IgD-negative memory B cell (primary cell): ENCODE measurements around the gene BSN. TPM values are rescaled to one million over a fixed set of nuclear protein-coding genes. Genes with fewer than 3 reads are reported as not detected.

Source experiments
- H3K27ac Mint-ChIP-seq, 3 donors: one replicate each; pipeline ENCODE4 v1.8.0; 2020 to 2022; ENCODE audit warnings: mild to moderate bottlenecking in 3 of 3, mixed read lengths in 3 of 3, moderate library complexity in 1 of 3
- H3K27me3 Mint-ChIP-seq: one replicate; pipeline ENCODE4 v1.8.0; 2021; ENCODE audit warnings: mixed read lengths
- H3K36me3 Mint-ChIP-seq: one replicate; pipeline ENCODE4 v1.8.0; 2020; ENCODE audit warnings: mild to moderate bottlenecking, mixed read lengths
- H3K4me1 Mint-ChIP-seq, 3 donors: one replicate each; pipeline ENCODE4 v1.8.0; 2020 to 2022; ENCODE audit warnings: mixed read lengths in 3 of 3, mild to moderate bottlenecking in 1 of 3
- H3K4me3 Mint-ChIP-seq, 4 donors: one replicate each; pipeline ENCODE4 v1.8.0; 2020 to 2022; ENCODE audit warnings: mild to moderate bottlenecking in 4 of 4, mixed read lengths in 4 of 4, moderate library complexity in 3 of 4
- H3K9me3 Mint-ChIP-seq, 3 donors: one replicate each; pipeline ENCODE4 v1.8.0; 2020 to 2021; ENCODE audit warnings: mixed read lengths in 3 of 3, mild to moderate bottlenecking in 1 of 3
- polyA plus RNA-seq: library from polyadenylated mRNA; unstranded; fragments of 300-500 nt; fragmentation: Illumina TruSeq; gene quantifications from one replicate; pipeline ENCODE4 v1.2.3, GENCODE V29; 2021

Gene BSN
- polyA plus RNA-seq, 1 donor from 2014 or later = 0.05 TPM

DNA sequence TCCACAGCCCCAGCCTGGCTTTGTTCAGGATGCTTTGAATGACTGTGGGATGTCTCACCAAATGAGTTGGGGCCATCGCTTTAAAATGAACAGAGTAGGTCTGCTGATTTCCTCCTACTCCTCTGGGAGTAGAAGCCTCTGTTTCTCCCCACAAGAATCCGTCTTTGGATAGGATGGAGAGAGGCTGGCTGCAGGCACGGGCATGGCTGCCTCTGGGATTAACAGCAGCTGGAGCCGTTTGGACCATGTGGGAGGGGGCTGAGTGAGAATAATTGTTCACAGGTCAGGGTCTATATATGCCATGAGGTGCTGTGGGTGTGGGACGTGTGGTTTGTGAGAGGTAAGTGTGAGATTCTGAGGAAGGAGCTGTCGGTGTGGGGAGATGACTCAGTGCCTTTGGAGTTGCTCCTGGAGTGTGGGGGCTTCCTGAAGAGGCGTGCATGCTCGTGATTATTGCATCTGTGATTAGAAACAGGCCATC, 71.9 kb downstream of the BSN start:
- Mint-ChIP-seq H3K9me3 (no peaks in the 10 kb centered on the region), H3K27ac (no peak overlapping the region), H3K4me1 (peaks cover 0 to 2% (median 0%) of the 10 kb centered on the region in 3 donors), H3K27me3 (peaks cover 3% of the 10 kb centered on the region), H3K36me3 (no peaks in the 10 kb centered on the region), H3K4me3 (no peak overlapping the region)

DNA sequence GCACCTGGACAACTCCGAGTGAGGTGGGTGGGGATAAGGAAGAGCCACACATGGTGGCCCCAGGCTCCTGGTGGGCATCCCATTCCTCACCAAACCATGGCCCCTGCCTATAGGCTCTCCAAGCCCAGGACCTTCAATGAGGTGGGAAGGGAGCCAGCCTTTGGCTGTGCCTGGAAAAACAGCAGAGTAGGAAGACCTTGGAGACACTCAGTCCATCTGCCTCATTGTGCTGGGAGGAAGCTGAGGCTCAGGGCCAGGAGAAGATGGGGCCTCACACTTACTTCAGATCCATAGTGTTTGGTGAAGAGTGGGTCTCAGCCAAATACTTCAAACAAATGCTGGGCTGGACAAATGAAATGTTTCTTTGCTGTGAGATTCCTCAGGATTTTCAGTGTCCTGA, 72.5 kb downstream of the BSN start:
- H3K4me3 Mint-ChIP-seq = no peak overlapping the region
- peaks cover 2% of the 10 kb centered on the region for H3K27me3 Mint-ChIP-seq
- H3K36me3 Mint-ChIP-seq = no peaks in the 10 kb centered on the region

DNA sequence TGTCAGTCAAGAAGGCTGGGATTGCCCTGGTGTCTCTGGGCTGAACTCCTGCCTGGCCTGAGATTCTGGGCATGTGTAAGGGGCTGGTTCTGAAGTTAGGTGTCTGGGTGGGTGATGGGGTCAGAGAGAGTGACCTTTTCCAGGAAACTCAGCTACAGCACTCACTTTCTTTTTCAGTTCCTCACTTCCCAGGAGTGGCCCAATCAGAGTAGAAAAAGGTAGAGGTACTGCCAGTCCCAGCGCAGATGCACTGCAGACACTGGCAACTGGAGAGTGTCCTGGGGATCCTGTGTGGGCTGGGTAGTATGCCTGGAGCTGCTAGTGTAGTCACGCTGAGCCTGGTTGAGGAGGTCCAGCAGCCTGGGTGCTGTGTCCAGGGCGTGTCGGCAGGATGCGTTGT, 73.4 kb downstream of the BSN start:
- Mint-ChIP-seq H3K9me3 (peaks cover 0 to 7% (median 6%) of the 10 kb centered on the region in 3 donors), H3K4me1 (peaks cover 0 to 2% (median 0%) of the 10 kb centered on the region in 3 donors), H3K27me3 (peaks cover 6% of the 10 kb centered on the region), H3K27ac (no peak overlapping the region), H3K4me3 (no peak overlapping the region), H3K36me3 (no peaks in the 10 kb centered on the region)

More for the DNA sequence above, 72.5 kb downstream of the BSN start:
- Mint-ChIP-seq H3K27ac (no peak overlapping the region), H3K9me3 (peaks cover 0 to 3% (median 1%) of the 10 kb centered on the region in 3 donors), H3K4me1 (peaks cover 0 to 2% (median 0%) of the 10 kb centered on the region in 3 donors)

DNA sequence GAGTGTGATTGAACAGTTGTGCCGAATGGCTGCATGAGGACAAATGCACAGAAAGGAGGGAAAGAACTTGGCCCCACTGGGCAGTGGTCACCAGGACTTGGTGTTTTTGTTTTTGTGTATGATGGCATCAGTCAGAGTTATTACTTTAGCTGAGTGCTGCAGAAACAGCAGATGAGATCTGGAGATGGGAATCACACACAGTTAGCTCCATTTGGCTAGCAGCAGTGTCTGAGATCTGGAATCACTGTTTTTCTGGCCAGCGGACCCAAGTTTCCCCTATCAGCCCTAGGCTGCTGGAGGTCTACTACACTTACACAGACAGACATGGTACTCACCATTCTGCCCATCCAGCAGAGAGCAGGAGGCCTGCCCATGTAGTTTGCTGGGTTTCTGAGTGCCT, 74.0 kb downstream of the BSN start:
- no peak overlapping the region for H3K27ac Mint-ChIP-seq
- H3K36me3 Mint-ChIP-seq = no peaks in the 10 kb centered on the region
- H3K27me3 Mint-ChIP-seq = peaks cover 6% of the 10 kb centered on the region
- peaks cover 0 to 7% (median 7%) of the 10 kb centered on the region in 3 donors for H3K9me3 Mint-ChIP-seq
- H3K4me3 Mint-ChIP-seq = no peak overlapping the region
- peaks cover 0 to 2% (median 0%) of the 10 kb centered on the region in 3 donors for H3K4me1 Mint-ChIP-seq

DNA sequence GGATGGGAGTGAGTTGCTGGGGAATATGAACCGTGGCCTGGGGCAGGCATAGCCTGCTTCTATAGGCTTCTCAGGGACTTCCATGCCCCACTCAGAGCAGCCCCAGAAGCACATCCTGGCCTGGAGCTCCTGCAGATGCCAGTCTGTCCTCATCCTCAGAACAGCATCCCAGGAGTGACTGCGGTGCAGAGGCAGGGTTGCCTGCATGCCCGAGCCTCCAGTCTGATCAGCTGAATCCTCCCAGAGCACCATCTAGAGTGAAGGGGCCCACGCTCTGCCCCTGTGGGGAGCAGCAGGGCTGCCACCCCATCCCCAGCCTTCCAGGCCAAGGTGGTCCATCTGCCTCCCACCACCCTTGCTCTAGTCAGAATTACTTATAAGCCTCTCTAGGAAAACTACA, 75.2 kb downstream of the BSN start:
- Mint-ChIP-seq H3K4me1 (peaks cover 0 to 4% (median 0%) of the 10 kb centered on the region in 3 donors), H3K36me3 (no peaks in the 10 kb centered on the region), H3K27ac (no peak overlapping the region), H3K4me3 (no peak overlapping the region), H3K9me3 (peaks cover 0 to 7% (median 7%) of the 10 kb centered on the region in 3 donors), H3K27me3 (peaks cover 6% of the 10 kb centered on the region)

DNA sequence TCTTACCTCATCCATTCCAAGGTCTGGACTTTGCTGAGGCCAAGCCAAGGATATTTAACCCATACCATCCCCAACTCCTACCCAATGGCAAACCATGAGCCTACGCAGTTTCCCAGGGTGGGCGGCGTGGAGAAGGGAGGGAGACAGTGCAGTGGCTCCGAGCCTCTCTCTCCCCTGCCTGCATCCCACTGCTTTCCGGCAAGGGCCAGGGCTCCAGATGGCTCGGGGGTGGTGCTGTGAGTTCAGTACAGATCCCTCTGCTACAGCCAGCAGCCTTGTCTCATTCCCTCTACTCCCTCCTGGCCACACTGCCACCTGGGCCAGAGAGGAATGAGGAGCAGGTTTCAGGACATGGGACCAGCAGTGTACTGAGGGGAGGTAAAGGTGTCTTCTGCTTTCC, 75.6 kb downstream of the BSN start:
- Mint-ChIP-seq H3K36me3 (no peaks in the 10 kb centered on the region), H3K27me3 (peaks cover 6% of the 10 kb centered on the region), H3K27ac (no peak overlapping the region), H3K4me3 (no peak overlapping the region), H3K4me1 (peaks cover 0 to 4% (median 0%) of the 10 kb centered on the region in 3 donors), H3K9me3 (peaks cover 0 to 7% (median 7%) of the 10 kb centered on the region in 3 donors)

DNA sequence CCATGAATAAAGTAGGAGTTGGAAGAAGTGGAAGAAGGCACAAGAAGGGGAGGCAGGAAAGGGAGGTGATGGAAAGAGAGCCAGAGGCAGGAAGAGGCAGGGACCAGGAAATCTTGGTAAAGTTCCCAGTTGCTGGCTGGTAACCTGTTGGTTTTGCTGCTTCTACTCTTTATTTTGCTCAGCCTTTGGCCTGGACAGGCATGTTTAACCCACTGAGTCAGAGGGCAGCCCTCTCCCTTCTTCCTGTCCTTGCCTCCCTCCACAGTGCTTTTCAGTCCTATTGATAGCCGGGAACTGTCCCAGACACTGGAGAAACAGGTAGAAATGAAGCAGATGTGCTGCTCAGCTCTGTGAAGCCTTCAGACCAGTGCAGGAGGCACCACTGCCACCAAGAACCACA, 76.5 kb downstream of the BSN start:
- Mint-ChIP-seq H3K4me1 (peaks cover 0 to 4% (median 0%) of the 10 kb centered on the region in 3 donors), H3K36me3 (no peaks in the 10 kb centered on the region), H3K27ac (no peak overlapping the region), H3K9me3 (peaks cover 0 to 7% (median 7%) of the 10 kb centered on the region in 3 donors), H3K27me3 (peaks cover 6% of the 10 kb centered on the region), H3K4me3 (no peak overlapping the region)

DNA sequence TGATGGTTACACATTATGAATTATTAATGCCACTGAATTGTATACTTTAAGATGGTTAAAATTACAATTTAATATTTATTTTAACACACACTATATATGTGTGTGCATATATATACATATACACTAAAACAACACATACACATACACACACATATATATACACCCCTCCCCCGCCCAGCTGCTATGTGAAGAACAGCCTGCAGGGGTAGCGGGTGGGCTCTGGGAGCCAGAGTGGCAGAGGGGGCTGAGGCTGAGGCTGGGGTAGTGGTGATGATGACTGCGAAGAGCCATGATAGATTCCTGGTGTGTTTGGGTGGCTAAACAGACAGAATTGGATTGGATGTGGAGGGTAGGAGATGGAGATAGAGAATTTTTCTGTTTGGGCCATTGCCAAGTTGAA, 80.5 kb downstream of the BSN start:
- no peaks in the 10 kb centered on the region for H3K36me3 Mint-ChIP-seq

DNA sequence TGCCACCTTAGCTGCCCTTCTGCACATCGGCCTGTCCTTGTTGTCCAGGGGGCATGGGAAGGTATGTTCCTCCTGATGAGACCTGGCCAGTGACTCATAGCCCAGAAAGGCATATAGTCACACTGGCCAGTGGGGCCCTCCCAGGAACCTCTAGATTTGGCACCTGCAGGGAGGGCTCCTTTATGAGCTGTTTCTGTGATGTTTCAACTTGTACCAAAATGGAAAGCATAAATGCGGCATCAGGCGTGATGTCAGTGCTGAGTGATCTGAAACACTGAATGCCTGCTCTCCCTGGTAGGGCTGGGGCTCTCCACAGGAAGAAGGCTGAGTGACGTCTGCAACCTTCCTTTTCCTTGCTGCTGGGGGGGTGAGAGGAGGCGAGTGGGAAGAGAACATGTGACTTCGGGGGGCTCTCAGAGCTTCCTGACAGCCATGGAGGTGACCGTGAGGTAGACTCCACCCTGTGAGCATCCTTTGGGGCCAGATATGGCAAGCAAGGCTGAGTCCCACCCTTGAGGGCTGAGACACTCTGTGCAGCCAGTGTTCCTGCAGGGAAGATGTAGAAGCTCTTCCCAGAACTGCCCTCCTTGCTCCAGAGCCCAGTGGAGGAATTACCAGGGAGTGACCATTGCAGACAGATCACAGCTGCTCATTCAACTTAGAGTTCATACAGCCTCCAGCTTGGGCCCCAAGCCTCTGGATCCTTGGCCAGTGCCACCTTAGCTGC, 82.8 kb downstream of the BSN start:
- Mint-ChIP-seq H3K36me3 (no peaks in the 10 kb centered on the region), H3K27ac (peak overlapping the region in 1 of 3 donors; percentile 76), H3K4me3 (no peak overlapping the region), H3K4me1 (peaks cover 0 to 4% (median 0%) of the 10 kb centered on the region in 3 donors), H3K27me3 (peaks cover 2% of the 10 kb centered on the region), H3K9me3 (peaks cover 0 to 4% (median 1%) of the 10 kb centered on the region in 3 donors)

More for the DNA sequence above, 80.5 kb downstream of the BSN start:
- H3K4me3 Mint-ChIP-seq = no peak overlapping the region
- peaks cover 0 to 7% (median 7%) of the 10 kb centered on the region in 3 donors for H3K9me3 Mint-ChIP-seq
- H3K27ac Mint-ChIP-seq = no peak overlapping the region
- peaks cover 6% of the 10 kb centered on the region for H3K27me3 Mint-ChIP-seq
- H3K4me1 Mint-ChIP-seq = peaks cover 0 to 4% (median 0%) of the 10 kb centered on the region in 3 donors

DNA sequence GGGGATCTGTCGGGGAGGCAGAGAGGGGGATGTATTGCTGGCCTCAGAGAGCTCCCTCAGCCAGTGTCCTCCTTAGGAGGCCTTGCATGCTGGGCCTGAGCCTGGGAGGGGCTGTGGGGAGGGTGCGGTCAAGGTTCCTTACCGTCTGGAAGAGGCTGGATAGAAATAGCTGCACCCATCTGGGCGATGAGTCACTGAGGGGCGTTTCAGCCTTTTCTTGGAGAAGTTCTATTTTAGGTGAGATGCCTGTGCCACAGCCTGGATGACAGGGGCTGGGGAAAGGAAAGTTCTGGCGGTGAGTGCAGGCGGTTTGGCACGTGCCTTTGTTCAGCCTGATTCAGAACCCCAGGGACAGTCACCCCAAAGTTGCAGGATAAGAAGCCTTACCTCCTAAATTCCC, 84.2 kb downstream of the BSN start:
- H3K4me3 Mint-ChIP-seq = no peak overlapping the region
- H3K27ac Mint-ChIP-seq = no peak overlapping the region
- H3K27me3 Mint-ChIP-seq = no peaks in the 10 kb centered on the region
- H3K36me3 Mint-ChIP-seq = no peaks in the 10 kb centered on the region
- H3K4me1 Mint-ChIP-seq = peaks cover 0 to 4% (median 0%) of the 10 kb centered on the region in 3 donors
- no peaks in the 10 kb centered on the region for H3K9me3 Mint-ChIP-seq

DNA sequence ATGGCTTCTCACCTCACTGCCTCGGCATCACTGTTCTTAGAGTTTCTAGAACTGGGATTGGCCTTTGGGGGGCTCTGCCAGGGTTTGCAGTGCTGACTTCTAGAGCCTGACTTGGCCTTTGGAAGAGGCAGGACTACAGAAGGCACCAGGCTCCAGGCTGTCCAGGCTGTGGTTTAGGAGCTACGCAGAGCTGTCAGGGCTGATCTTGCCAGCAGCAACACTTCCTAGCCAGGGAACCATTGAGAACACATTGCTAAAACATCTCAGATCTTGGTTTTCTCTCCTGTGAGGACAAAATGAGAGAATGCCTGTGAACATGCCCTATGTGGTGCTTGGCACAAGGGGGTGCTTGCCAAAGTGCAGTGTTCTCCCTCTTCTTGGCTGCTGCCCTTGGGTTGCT, 85.3 kb downstream of the BSN start:
- Mint-ChIP-seq H3K27ac (peak overlapping the region in 1 of 3 donors; percentile 7), H3K9me3 (no peaks in the 10 kb centered on the region), H3K36me3 (no peaks in the 10 kb centered on the region), H3K27me3 (no peaks in the 10 kb centered on the region), H3K4me3 (no peak overlapping the region), H3K4me1 (peaks cover 0 to 2% (median 0%) of the 10 kb centered on the region in 3 donors)

DNA sequence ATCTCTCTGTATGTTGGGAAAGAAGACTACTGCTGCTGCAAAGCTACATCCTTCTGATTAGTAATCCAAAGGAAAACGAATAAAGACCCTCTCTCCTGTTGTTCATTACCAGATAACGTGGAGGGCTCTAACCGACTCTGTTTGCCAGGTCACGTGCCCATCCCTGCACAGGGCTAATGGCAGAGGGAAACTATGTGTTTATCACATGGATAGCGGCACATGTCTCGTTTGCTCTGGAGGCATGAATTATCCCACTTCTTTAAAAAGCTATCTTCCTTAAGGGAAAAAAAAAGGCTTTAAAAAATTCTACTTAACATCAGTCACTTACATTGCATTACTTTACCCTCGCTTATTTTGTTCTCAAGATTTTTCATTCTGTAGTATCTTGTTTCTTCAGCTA, 87.0 kb downstream of the BSN start:
- Mint-ChIP-seq H3K27ac (peak overlapping the region in 1 of 3 donors; percentile 55), H3K27me3 (no peaks in the 10 kb centered on the region), H3K9me3 (no peaks in the 10 kb centered on the region), H3K4me3 (no peak overlapping the region), H3K4me1 (no peaks in the 10 kb centered on the region), H3K36me3 (no peaks in the 10 kb centered on the region)

DNA sequence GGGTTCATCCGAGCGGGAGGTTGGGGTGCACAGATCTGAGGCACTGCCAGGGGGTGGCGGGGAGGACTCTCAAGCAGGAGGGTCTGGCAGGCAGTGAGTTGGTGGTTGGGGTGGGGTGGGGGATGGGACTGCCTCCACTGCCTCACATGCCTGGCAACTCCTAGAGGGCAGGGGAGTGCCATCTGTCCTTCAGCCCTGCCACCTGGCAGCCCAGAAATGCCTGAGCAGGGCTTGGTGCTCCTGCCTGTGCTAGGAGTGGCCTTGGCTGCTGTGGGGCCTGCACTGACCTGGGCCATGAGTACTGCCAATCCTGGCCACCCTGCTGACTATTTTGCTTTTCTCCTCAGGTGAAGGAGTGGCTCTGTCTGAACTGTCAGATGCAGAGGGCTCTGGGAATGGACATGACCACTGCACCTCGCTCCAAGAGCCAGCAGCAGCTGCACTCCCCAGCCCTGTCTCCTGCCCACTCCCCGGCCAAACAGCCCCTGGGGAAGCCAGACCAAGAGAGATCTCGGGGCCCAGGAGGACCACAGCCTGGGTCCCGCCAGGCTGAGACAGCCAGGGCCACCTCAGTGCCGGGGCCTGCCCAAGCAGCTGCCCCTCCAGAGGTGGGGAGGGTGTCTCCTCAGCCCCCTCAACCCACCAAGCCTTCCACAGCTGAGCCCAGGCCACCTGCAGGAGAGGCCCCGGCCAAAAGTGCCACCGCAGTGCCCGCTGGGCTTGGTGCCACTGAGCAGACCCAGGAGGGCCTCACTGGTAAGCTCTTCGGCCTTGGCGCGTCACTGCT, 87.8 kb downstream of the BSN start:
- peak overlapping the region in 2 of 3 donors; percentile 53 to 55 for H3K27ac Mint-ChIP-seq

DNA sequence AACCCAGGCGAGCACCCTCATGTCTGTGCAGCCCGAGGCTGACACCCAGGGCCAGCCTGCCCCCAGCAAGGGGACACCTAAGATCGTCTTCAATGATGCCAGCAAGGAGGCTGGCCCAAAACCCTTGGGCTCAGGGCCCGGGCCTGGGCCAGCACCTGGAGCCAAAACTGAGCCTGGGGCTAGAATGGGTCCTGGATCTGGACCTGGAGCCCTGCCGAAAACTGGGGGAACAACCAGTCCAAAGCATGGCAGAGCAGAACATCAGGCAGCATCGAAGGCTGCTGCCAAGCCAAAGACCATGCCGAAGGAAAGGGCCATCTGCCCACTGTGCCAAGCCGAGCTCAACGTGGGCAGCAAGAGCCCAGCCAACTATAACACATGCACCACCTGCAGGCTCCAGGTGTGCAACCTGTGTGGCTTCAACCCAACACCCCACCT, 88.5 kb downstream of the BSN start:
- no peak overlapping the region for H3K27ac Mint-ChIP-seq
- no peaks in the 10 kb centered on the region for H3K36me3 Mint-ChIP-seq
- no peaks in the 10 kb centered on the region for H3K4me1 Mint-ChIP-seq
- H3K9me3 Mint-ChIP-seq = no peaks in the 10 kb centered on the region
- no peak overlapping the region for H3K4me3 Mint-ChIP-seq
- H3K27me3 Mint-ChIP-seq = no peaks in the 10 kb centered on the region

More for the DNA sequence above, 87.8 kb downstream of the BSN start:
- H3K4me3 Mint-ChIP-seq = no peak overlapping the region
- H3K9me3 Mint-ChIP-seq = no peaks in the 10 kb centered on the region
- no peaks in the 10 kb centered on the region for H3K27me3 Mint-ChIP-seq
- H3K4me1 Mint-ChIP-seq = no peaks in the 10 kb centered on the region
- H3K36me3 Mint-ChIP-seq = no peaks in the 10 kb centered on the region

DNA sequence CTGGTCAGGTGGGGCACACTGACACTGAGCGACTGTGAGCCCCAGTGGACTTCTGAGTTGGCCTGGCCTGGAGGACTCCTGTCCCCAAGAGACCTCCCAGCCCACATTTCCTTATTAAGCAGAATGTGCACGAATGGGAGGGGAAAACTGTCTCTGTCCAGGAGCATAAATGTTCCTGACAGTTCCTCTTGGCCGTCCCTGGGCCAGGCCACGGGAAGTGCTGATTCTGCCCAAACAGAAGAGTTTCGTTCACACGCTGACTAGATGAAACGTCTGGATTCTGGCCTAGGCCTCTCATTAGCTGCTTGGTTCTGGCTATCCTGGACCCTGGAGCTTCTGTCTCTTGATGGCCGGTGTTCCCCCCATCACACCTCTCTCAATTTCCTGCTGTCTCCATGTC, 90.4 kb downstream of the BSN start:
- H3K36me3 Mint-ChIP-seq = no peaks in the 10 kb centered on the region
- no peaks in the 10 kb centered on the region for H3K4me1 Mint-ChIP-seq
- H3K4me3 Mint-ChIP-seq = no peak overlapping the region
- no peak overlapping the region for H3K27ac Mint-ChIP-seq
- no peaks in the 10 kb centered on the region for H3K9me3 Mint-ChIP-seq
- no peaks in the 10 kb centered on the region for H3K27me3 Mint-ChIP-seq
